SU-DHL-6 (cell line): ENCODE measurements around the gene NRP1.

Source experiments
- H2AFZ ChIP-seq: fragments of 200-600 bp; sonication (generic); 2 replicates; pipeline ENCODE4 v1.6.1; 2014; ENCODE audit warnings: low read depth, mild to moderate bottlenecking, moderate library complexity, mixed read lengths, antibody characterized with exemption, low read length; ENCODE audit not compliant: severe bottlenecking
- H3F3A ChIP-seq: fragments of 200-600 bp; shearing (Covaris generic); 2 replicates; pipeline ENCODE4 v1.6.0; 2016; ENCODE audit warnings: antibody characterized with exemption, mild to moderate bottlenecking; ENCODE audit not compliant: insufficient read depth
- H3K27ac ChIP-seq: fragments of 200-600 bp; sonication (generic); 2 replicates; pipeline ENCODE4 v1.5.1; 2016; ENCODE audit warnings: low read depth, mild to moderate bottlenecking, low read length, moderate library complexity, mixed read lengths
- H3K27me3 ChIP-seq: fragments of 200-600 bp; sonication (generic), shearing (Covaris generic); 2 replicates; pipeline ENCODE4 v1.6.0; 2014; ENCODE audit warnings: mild to moderate bottlenecking, low read length
- H3K36me3 ChIP-seq: fragments of 200-600 bp; sonication (generic); 2 replicates; pipeline ENCODE4 v1.6.1; 2014; ENCODE audit warnings: mild to moderate bottlenecking, low read length, mixed read lengths
- H3K4me2 ChIP-seq: fragments of 300-600, 200-600 bp; shearing (Covaris generic), sonication (generic); 2 replicates; pipeline ENCODE4 v1.6.0; 2014; ENCODE audit warnings: low read length, low read depth, mild to moderate bottlenecking; ENCODE audit not compliant: poor library complexity, severe bottlenecking
- H3K4me3 ChIP-seq: fragments of 200-600 bp; sonication (generic); 2 replicates; pipeline ENCODE4 v1.5.1; 2014; ENCODE audit warnings: antibody characterized with exemption, low read length, mild to moderate bottlenecking, mixed read lengths; ENCODE audit not compliant: insufficient read depth, poor library complexity, severe bottlenecking
- H3K79me2 ChIP-seq: fragments of 200-600 bp; sonication (generic); 2 replicates; pipeline ENCODE4 v1.6.1; 2014; ENCODE audit warnings: mild to moderate bottlenecking, low read length, moderate library complexity; ENCODE audit not compliant: insufficient read depth
- H3K9ac ChIP-seq: fragments of 200-600 bp; sonication (generic); 2 replicates; pipeline ENCODE4 v1.7.0; 2014; ENCODE audit warnings: mild to moderate bottlenecking, low read length
- H3K9me2 ChIP-seq: fragments of 200-600 bp; sonication (generic); replicated peaks from 2 replicates; pipeline ENCODE4 v1.6.1; 2014; ENCODE audit warnings: low read length; ENCODE audit not compliant: insufficient read depth
- H3K9me3 ChIP-seq: fragments of 200-600 bp; sonication (generic); 2 replicates; pipeline ENCODE4 v1.6.1; 2014; ENCODE audit warnings: low read length, mixed read lengths; ENCODE audit not compliant: insufficient read depth
- H4K20me1 ChIP-seq: fragments of 200-600 bp; sonication (generic); 2 replicates; pipeline ENCODE4 v1.6.1; 2014; ENCODE audit warnings: low read depth, mild to moderate bottlenecking, antibody characterized with exemption, low read length, moderate library complexity, mixed read lengths
- EZH2phosphoT487 ChIP-seq: fragments of 200-600 bp; sonication (generic), shearing (Covaris generic); conservative IDR thresholded peaks from 2 replicates; pipeline ENCODE4 v1.6.1; 2018; ENCODE audit warnings: mild to moderate bottlenecking, antibody characterized with exemption, low read length, moderate library complexity, mixed read lengths
- TF ChIP-seq, protein P1 (sequence below): fragments of 200-600 bp; sonication (generic); IDR thresholded peaks from one replicate; pipeline ENCODE4 v1.5.1; 2017; ENCODE audit warnings: antibody characterized with exemption, mild to moderate bottlenecking, low read length, moderate library complexity; ENCODE audit not compliant: insufficient read depth, poor library complexity, severe bottlenecking

Gene NRP1

DNA sequence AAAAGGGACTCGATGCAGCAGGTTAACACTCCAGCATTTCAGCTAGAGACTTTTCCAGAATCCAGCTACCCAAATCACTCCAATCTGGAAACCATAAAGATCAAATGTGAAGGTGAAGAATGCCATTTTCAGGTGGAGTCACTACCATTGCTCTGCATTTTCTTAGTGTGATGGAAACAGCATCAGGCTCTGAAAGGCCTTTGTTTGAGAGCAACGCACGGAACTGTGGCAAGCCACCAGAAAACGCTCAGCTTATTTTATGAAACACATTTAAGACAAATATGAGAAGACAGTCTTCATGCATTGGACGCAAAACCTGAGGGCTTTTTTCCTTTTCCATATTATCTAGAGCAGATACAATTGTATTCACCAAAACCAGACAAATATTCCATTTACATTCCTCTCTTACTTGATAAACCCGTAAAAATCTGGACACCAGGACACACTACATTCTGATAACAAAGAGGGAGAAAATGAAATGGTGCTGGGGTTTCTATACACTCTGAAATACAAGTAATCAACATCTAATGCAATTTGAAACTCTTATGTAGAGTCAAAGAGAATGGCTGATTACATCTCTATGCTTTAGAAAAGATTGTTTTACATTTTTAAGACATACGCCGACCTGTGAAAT, 99.1 kb downstream of the NRP1 start:
- H3K27me3 ChIP-seq, result no peaks in the 10 kb centered on the region
- no peaks in the 10 kb centered on the region for H4K20me1 ChIP-seq
- H3K9me3 ChIP-seq, result no peaks in the 10 kb centered on the region; the same call in 1 of the 2 replicates
- no peaks in the 10 kb centered on the region for H3K36me3 ChIP-seq
- H3K4me3 ChIP-seq, result no peak overlapping the region
- TF ChIP-seq, protein P1, sequence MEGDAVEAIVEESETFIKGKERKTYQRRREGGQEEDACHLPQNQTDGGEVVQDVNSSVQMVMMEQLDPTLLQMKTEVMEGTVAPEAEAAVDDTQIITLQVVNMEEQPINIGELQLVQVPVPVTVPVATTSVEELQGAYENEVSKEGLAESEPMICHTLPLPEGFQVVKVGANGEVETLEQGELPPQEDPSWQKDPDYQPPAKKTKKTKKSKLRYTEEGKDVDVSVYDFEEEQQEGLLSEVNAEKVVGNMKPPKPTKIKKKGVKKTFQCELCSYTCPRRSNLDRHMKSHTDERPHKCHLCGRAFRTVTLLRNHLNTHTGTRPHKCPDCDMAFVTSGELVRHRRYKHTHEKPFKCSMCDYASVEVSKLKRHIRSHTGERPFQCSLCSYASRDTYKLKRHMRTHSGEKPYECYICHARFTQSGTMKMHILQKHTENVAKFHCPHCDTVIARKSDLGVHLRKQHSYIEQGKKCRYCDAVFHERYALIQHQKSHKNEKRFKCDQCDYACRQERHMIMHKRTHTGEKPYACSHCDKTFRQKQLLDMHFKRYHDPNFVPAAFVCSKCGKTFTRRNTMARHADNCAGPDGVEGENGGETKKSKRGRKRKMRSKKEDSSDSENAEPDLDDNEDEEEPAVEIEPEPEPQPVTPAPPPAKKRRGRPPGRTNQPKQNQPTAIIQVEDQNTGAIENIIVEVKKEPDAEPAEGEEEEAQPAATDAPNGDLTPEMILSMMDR, result no peak
- no peak for TF ChIP-seq EZH2phosphoT487
- no peaks in the 10 kb centered on the region for H3K79me2 ChIP-seq
- no peak overlapping the region for H3K9ac ChIP-seq
- no peaks in the 10 kb centered on the region for H3F3A ChIP-seq
- H3K4me2 ChIP-seq, result no peak overlapping the region
- H3K9me2 ChIP-seq, result no peaks in the 10 kb centered on the region
- no peak overlapping the region for H2AFZ ChIP-seq
- H3K27ac ChIP-seq, result no peak overlapping the region

DNA sequence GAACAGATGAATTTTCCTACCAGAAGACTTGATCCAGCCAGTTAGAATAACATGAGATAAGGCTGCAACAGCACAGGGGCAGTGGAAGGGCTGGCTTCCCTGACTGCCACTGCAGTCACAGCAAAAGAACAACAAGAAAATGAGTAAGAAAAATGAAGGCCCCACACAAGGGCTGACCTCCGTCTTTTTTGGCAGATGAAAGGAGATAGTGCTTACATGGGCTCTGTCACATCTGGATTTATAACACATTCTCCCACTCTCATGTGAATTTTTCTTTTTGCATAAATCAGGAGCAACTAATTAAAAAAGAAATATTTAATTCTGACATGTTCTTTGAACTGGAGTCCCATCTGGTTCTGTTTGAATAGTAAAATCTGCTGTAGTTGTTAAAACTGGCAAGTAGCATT, 99.6 kb downstream of the NRP1 start:
- no peaks in the 10 kb centered on the region for H3K36me3 ChIP-seq
- H3K27me3 ChIP-seq, result no peaks in the 10 kb centered on the region
- H3K4me3 ChIP-seq, result no peak overlapping the region
- no peak overlapping the region for H3K4me2 ChIP-seq
- H3K9me3 ChIP-seq, result no peaks in the 10 kb centered on the region; the same call in 1 of the 2 replicates
- no peaks in the 10 kb centered on the region for H3K9me2 ChIP-seq
- no peak overlapping the region for H3K27ac ChIP-seq
- H3F3A ChIP-seq, result no peaks in the 10 kb centered on the region
- no peak overlapping the region for H3K9ac ChIP-seq
- H2AFZ ChIP-seq, result no peak overlapping the region
- no peaks in the 10 kb centered on the region for H4K20me1 ChIP-seq
- H3K79me2 ChIP-seq, result no peaks in the 10 kb centered on the region
- TF ChIP-seq, protein P1, result no peak
- TF ChIP-seq EZH2phosphoT487, result no peak

DNA sequence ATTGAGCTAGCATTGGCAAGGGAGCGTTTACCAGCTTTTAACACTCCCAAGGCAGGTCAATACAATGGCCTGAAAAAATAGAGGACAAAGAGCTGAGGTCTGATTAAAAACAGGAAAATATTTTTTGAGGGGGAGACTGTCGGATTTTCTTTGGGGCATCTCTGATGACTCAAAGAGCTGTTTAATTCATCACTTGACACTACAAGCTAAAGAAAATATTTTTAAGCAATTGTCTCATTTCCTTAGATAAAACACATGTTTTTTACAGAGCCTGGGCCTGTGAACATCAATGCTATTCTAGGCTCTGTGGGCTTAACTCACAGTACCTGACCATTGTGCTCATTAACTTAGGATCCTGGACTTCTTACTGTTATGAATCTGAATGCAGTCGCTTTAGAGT, 100.8 kb downstream of the NRP1 start:
- H3K36me3 ChIP-seq, result no peaks in the 10 kb centered on the region
- no peak overlapping the region for H3K9ac ChIP-seq
- no peaks in the 10 kb centered on the region for H3F3A ChIP-seq
- no peaks in the 10 kb centered on the region for H3K27me3 ChIP-seq
- H2AFZ ChIP-seq, result no peak overlapping the region
- no peaks in the 10 kb centered on the region for H3K9me2 ChIP-seq
- no peak overlapping the region for H3K27ac ChIP-seq
- H3K4me3 ChIP-seq, result no peak overlapping the region
- no peak for TF ChIP-seq EZH2phosphoT487
- TF ChIP-seq, protein P1, result no peak
- no peaks in the 10 kb centered on the region for H4K20me1 ChIP-seq
- H3K79me2 ChIP-seq, result no peaks in the 10 kb centered on the region
- no peaks in the 10 kb centered on the region; the same call in 1 of the 2 replicates for H3K9me3 ChIP-seq
- H3K4me2 ChIP-seq, result no peak overlapping the region

DNA sequence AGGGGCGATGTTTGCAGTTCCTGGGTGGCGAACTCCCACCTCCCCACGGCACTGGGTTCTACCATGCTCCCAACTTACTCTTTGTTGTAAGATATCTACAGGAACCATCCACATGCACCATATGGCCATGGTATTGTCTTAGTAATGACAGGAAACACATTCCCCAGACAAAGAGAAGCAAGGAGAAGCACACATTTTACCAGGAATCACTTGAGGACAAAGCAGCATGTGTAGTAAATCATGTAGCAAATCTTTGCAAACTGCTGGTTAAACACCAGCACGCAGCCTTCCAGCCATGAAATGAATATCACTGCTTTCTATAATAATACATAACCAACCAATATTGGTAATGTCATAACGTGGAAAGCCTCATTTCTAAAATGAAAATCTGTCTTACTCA, 101.2 kb downstream of the NRP1 start:
- Histone ChIP-seq H3K27me3 (no peaks in the 10 kb centered on the region), H3K36me3 (no peaks in the 10 kb centered on the region), H3K9ac (no peak overlapping the region), H3K27ac (no peak overlapping the region), H3K79me2 (no peaks in the 10 kb centered on the region), H4K20me1 (no peaks in the 10 kb centered on the region), H3K9me2 (no peaks in the 10 kb centered on the region), H3K4me2 (no peak overlapping the region), H3K4me3 (no peak overlapping the region), H3F3A (no peaks in the 10 kb centered on the region), H3K9me3 (no peaks in the 10 kb centered on the region; the same call in 1 of the 2 replicates), H2AFZ (no peak overlapping the region)
- TF ChIP-seq, protein P1, result no peak
